Measurements from ENCODE around the gene COG6.

Gene COG6

GRCh38 chr13:39766464-39767158 lies 111.1 kb downstream of the COG6 start:
- TF ChIP-seq SIN3A (IDR thresholded peaks at IDR 0.05; ENCODE audit: borderline replicate concordance, insufficient read depth, low read length) = no peak
- no peak for TF ChIP-seq REST (IDR thresholded peaks at IDR 0.05; ENCODE audit: insufficient read depth in 1 of 2, low read depth in 2 of 2, low read length in 2 of 2)
- TF ChIP-seq FOXP2 (optimal IDR thresholded peaks at IDR 0.05; ENCODE audit: borderline replicate concordance, extremely low read depth, extremely low read length, insufficient read depth) = no peak
- TF ChIP-seq TAF1 (IDR thresholded peaks at IDR 0.05; ENCODE audit: borderline replicate concordance, insufficient read depth, low read length) = no peak
- no peak for TF ChIP-seq POLR2AphosphoS5 (IDR thresholded peaks at IDR 0.05; ENCODE audit: low read depth, low read length)

GRCh38 chr13:39767791-39768517 lies 112.5 kb downstream of the COG6 start:
- no peak for TF ChIP-seq REST (IDR thresholded peaks at IDR 0.05; ENCODE audit: insufficient read depth in 1 of 2, low read depth in 2 of 2, low read length in 2 of 2)
- no peak for TF ChIP-seq SIN3A (IDR thresholded peaks at IDR 0.05; ENCODE audit: borderline replicate concordance, insufficient read depth, low read length)
- TF ChIP-seq POLR2AphosphoS5 (IDR thresholded peaks at IDR 0.05; ENCODE audit: low read depth, low read length) = no peak
- TF ChIP-seq TAF1 (IDR thresholded peaks at IDR 0.05; ENCODE audit: borderline replicate concordance, insufficient read depth, low read length) = no peak
- no peak for TF ChIP-seq FOXP2 (optimal IDR thresholded peaks at IDR 0.05; ENCODE audit: borderline replicate concordance, extremely low read depth, extremely low read length, insufficient read depth)

- TF ChIP-seq FOXP2 (optimal IDR thresholded peaks at IDR 0.05; ENCODE audit: borderline replicate concordance, extremely low read depth, extremely low read length, insufficient read depth) (no peak), REST (IDR thresholded peaks at IDR 0.05; ENCODE audit: insufficient read depth in 1 of 2, low read depth in 2 of 2, low read length in 2 of 2) (no peak), POLR2AphosphoS5 (IDR thresholded peaks at IDR 0.05; ENCODE audit: low read depth, low read length) (no peak), TAF1 (IDR thresholded peaks at IDR 0.05; ENCODE audit: borderline replicate concordance, insufficient read depth, low read length) (no peak), SIN3A (IDR thresholded peaks at IDR 0.05; ENCODE audit: borderline replicate concordance, insufficient read depth, low read length) (no peak)
Observed at GRCh38 chr13:39768962-39769361, 113.5 kb downstream of the COG6 start.

GRCh38 chr13:39770221-39771090 lies 115.0 kb downstream of the COG6 start:
- TF ChIP-seq REST (IDR thresholded peaks at IDR 0.05; ENCODE audit: insufficient read depth in 1 of 2, low read depth in 2 of 2, low read length in 2 of 2) = no peak
